Duodenal mucosa (tissue), 2 donors: ENCODE measurements around the gene GRB10.

Experiments
- H3K27ac ChIP-seq: one replicate; pipeline ENCODE4 v1.7.0; 2013; ENCODE audit warnings: low read depth, low read length
- H3K27me3 ChIP-seq, 2 donors: one replicate each; pipeline ENCODE4 v1.7.0; 2013; ENCODE audit warnings: low read length in 2 of 2, control low read depth in 1 of 2; ENCODE audit not compliant: insufficient read depth in 2 of 2, control insufficient read depth in 1 of 2
- H3K36me3 ChIP-seq, 2 donors: one replicate each; pipeline ENCODE4 v1.7.0; 2013; ENCODE audit warnings: low read length in 2 of 2, control low read depth in 1 of 2; ENCODE audit not compliant: insufficient read depth in 2 of 2, control insufficient read depth in 1 of 2
- H3K4me1 ChIP-seq, 2 donors: one replicate each; pipeline ENCODE4 v1.7.0; 2013; ENCODE audit warnings: low read length in 2 of 2, control low read depth in 1 of 2; ENCODE audit not compliant: insufficient read depth in 2 of 2, control insufficient read depth in 1 of 2
- H3K4me3 ChIP-seq, 2 donors: one replicate each; pipeline ENCODE4 v1.7.0; 2013; ENCODE audit warnings: low read length in 2 of 2, low read depth in 1 of 2
- H3K9ac ChIP-seq, 2 donors: one replicate each; pipeline ENCODE4 v1.7.0; 2013; ENCODE audit warnings: low read length in 2 of 2, low read depth in 1 of 2
- H3K9me3 ChIP-seq, 2 donors: one replicate each; pipeline ENCODE4 v1.7.0; 2013; ENCODE audit warnings: low read length in 2 of 2, control low read depth in 1 of 2; ENCODE audit not compliant: control insufficient read depth in 1 of 2

GRB10 gene

GRCh38 chr7:50594734-50595485, 187.8 kb downstream of the GRB10 start:
- peaks cover 0 to 32% of the 10 kb centered on the region in 2 donors for H3K36me3 ChIP-seq
- H3K27ac ChIP-seq = no peak overlapping the region
- H3K9me3 ChIP-seq = no peaks in the 10 kb centered on the region
- H3K9ac ChIP-seq = no peak overlapping the region
- no peaks in the 10 kb centered on the region for H3K4me1 ChIP-seq
- H3K27me3 ChIP-seq = no peaks in the 10 kb centered on the region
- no peak overlapping the region for H3K4me3 ChIP-seq

GRCh38 chr7:50594136-50594535, 188.6 kb downstream of the GRB10 start:
- Histone ChIP-seq H3K36me3 (peaks cover 0 to 28% of the 10 kb centered on the region in 2 donors), H3K27ac (no peak overlapping the region), H3K9me3 (no peaks in the 10 kb centered on the region), H3K9ac (no peak overlapping the region), H3K4me1 (no peaks in the 10 kb centered on the region), H3K4me3 (no peak overlapping the region), H3K27me3 (no peaks in the 10 kb centered on the region)

GRCh38 chr7:50592940-50593339, 189.8 kb downstream of the GRB10 start:
- no peaks in the 10 kb centered on the region for H3K9me3 ChIP-seq
- no peaks in the 10 kb centered on the region for H3K27me3 ChIP-seq
- no peak overlapping the region for H3K4me3 ChIP-seq
- H3K9ac ChIP-seq = no peak overlapping the region
- peaks cover 0 to 1% of the 10 kb centered on the region in 2 donors for H3K4me1 ChIP-seq
- H3K27ac ChIP-seq = no peak overlapping the region
- peaks cover 0 to 20% of the 10 kb centered on the region in 2 donors for H3K36me3 ChIP-seq

GRCh38 chr7:50591480-50592438, 190.9 kb downstream of the GRB10 start:
- Histone ChIP-seq H3K36me3 (peaks cover 0 to 13% of the 10 kb centered on the region in 2 donors), H3K27me3 (no peaks in the 10 kb centered on the region), H3K9ac (no peak overlapping the region), H3K27ac (no peak overlapping the region), H3K4me1 (peaks cover 0 to 7% of the 10 kb centered on the region in 2 donors), H3K4me3 (no peak overlapping the region), H3K9me3 (no peaks in the 10 kb centered on the region)

- Histone ChIP-seq H3K27me3 (no peaks in the 10 kb centered on the region), H3K9ac (no peak overlapping the region), H3K9me3 (no peaks in the 10 kb centered on the region), H3K4me1 (peaks cover 0 to 7% of the 10 kb centered on the region in 2 donors), H3K4me3 (no peak overlapping the region), H3K36me3 (peaks cover 0 to 11% of the 10 kb centered on the region in 2 donors), H3K27ac (no peak overlapping the region)
These were observed 191.6 kb downstream of the GRB10 start for GRCh38 chr7:50591098-50591479.

GRCh38 chr7:50590535-50590934, 192.2 kb downstream of the GRB10 start:
- H3K4me1 ChIP-seq = peaks cover 0 to 7% of the 10 kb centered on the region in 2 donors
- no peak overlapping the region for H3K9ac ChIP-seq
- H3K4me3 ChIP-seq = no peak overlapping the region
- H3K27me3 ChIP-seq = no peaks in the 10 kb centered on the region
- H3K36me3 ChIP-seq = peaks cover 0 to 11% of the 10 kb centered on the region in 2 donors
- no peaks in the 10 kb centered on the region for H3K9me3 ChIP-seq
- no peak overlapping the region for H3K27ac ChIP-seq

- H3K27ac ChIP-seq = no peak overlapping the region
- H3K4me1 ChIP-seq = peaks cover 0 to 7% of the 10 kb centered on the region in 2 donors
- no peak overlapping the region for H3K4me3 ChIP-seq
- no peaks in the 10 kb centered on the region for H3K27me3 ChIP-seq
- no peaks in the 10 kb centered on the region for H3K9me3 ChIP-seq
- H3K9ac ChIP-seq = no peak overlapping the region
- H3K36me3 ChIP-seq = peaks cover 0 to 11% of the 10 kb centered on the region in 2 donors
These were observed 193.3 kb downstream of the GRB10 start for GRCh38 chr7:50589364-50589763.

GRCh38 chr7:50588937-50589336, 193.8 kb downstream of the GRB10 start:
- Histone ChIP-seq H3K9me3 (peaks cover 4% of the 10 kb centered on the region in 2 donors), H3K9ac (no peak overlapping the region), H3K27me3 (no peaks in the 10 kb centered on the region), H3K4me1 (peaks cover 0 to 7% of the 10 kb centered on the region in 2 donors), H3K4me3 (no peak overlapping the region), H3K27ac (no peak overlapping the region), H3K36me3 (peaks cover 0 to 11% of the 10 kb centered on the region in 2 donors)

- peaks cover 5 to 16% of the 10 kb centered on the region in 2 donors for H3K9me3 ChIP-seq
- no peak overlapping the region for H3K4me3 ChIP-seq
- no peak overlapping the region for H3K9ac ChIP-seq
- H3K36me3 ChIP-seq = peaks cover 0 to 3% of the 10 kb centered on the region in 2 donors
- peaks cover 0 to 7% of the 10 kb centered on the region in 2 donors for H3K4me1 ChIP-seq
- no peaks in the 10 kb centered on the region for H3K27me3 ChIP-seq
- H3K27ac ChIP-seq = no peak overlapping the region
These were observed 195.0 kb downstream of the GRB10 start for GRCh38 chr7:50587737-50588136.
